Glomerular visceral epithelial cell (primary cell): ENCODE results near the gene AGBL1.

Experiments
- DNase-seq: peaks from one replicate; pipeline ENCODE4 v3.0.0-alpha.2; 2016; ENCODE audit errors: extremely low spot score

AGBL1 gene

GRCh38 chr15:86706813-86707212 is 627.1 kb downstream of the AGBL1 start:
- no peak for DNase-seq

GRCh38 chr15:86711476-86711875 is 631.8 kb downstream of the AGBL1 start:
- DNase-seq: no peak

GRCh38 chr15:86714241-86714640 is 634.6 kb downstream of the AGBL1 start:
- no peak for DNase-seq

- DNase-seq: no peak
Measured at GRCh38 chr15:86725628-86726027, 646.0 kb downstream of the AGBL1 start.

- DNase-seq: no peak
Measured at GRCh38 chr15:86735247-86736040, 655.8 kb downstream of the AGBL1 start.

- no peak for DNase-seq
Measured at GRCh38 chr15:86741917-86742316, 662.2 kb downstream of the AGBL1 start.

- no peak for DNase-seq
Measured at GRCh38 chr15:86743283-86743903, 663.7 kb downstream of the AGBL1 start.

- DNase-seq: no peak
Measured at GRCh38 chr15:86744198-86744780, 664.6 kb downstream of the AGBL1 start.

- DNase-seq: no peak
Measured at GRCh38 chr15:86751116-86751515, 671.4 kb downstream of the AGBL1 start.

- no peak for DNase-seq
Measured at GRCh38 chr15:86754846-86755245, 675.2 kb downstream of the AGBL1 start.

GRCh38 chr15:86756688-86757087 is 677.0 kb downstream of the AGBL1 start:
- DNase-seq: no peak

- DNase-seq: no peak
Measured at GRCh38 chr15:86759800-86760523, 680.3 kb downstream of the AGBL1 start.

- DNase-seq: no peak
Measured at GRCh38 chr15:86762874-86763273, 683.2 kb downstream of the AGBL1 start.

- no peak for DNase-seq
Measured at GRCh38 chr15:86764021-86764420, 684.4 kb downstream of the AGBL1 start.

GRCh38 chr15:86765281-86765680 is 685.6 kb downstream of the AGBL1 start:
- no peak for DNase-seq

GRCh38 chr15:86772369-86773059 is 692.8 kb downstream of the AGBL1 start:
- DNase-seq: no peak

- no peak for DNase-seq
Measured at GRCh38 chr15:86773736-86774135, 694.1 kb downstream of the AGBL1 start.

GRCh38 chr15:86776145-86776544 is 696.5 kb downstream of the AGBL1 start:
- DNase-seq: no peak

- no peak for DNase-seq
Measured at GRCh38 chr15:86796521-86796920, 716.9 kb downstream of the AGBL1 start.

GRCh38 chr15:86797135-86797534 is 717.5 kb downstream of the AGBL1 start:
- DNase-seq: no peak

GRCh38 chr15:86799226-86799625 is 719.6 kb downstream of the AGBL1 start:
- DNase-seq: no peak

GRCh38 chr15:86802244-86802643 is 722.6 kb downstream of the AGBL1 start:
- DNase-seq: no peak
